Smooth muscle cell (in vitro differentiated cells): ENCODE data around the gene PSMG2. TPM values are rescaled to one million over a fixed set of nuclear protein-coding genes. Genes with fewer than 3 reads are reported as not detected.
A peak's percentile ranks its signal among the peaks of the same experiment; 100 is the strongest.

Source experiments
- DNase-seq: peaks from one replicate; lab custom pipeline; 2025; ENCODE audit not compliant: unreplicated experiment; lab: John Stamatoyannopoulos, UW
- H2AFZ ChIP-seq: fragments of 200-600 bp; sonication (generic); 2 replicates; pipeline ENCODE4 v1.6.0; 2016; ENCODE audit warnings: antibody characterized with exemption, low read depth, mild to moderate bottlenecking
- H3F3A ChIP-seq: fragments of 200-600 bp; sonication (generic); 2 replicates; pipeline ENCODE4 v1.6.0; 2017; ENCODE audit warnings: antibody characterized with exemption, low read depth
- H3K27ac ChIP-seq: fragments of 200-600 bp; sonication (generic); 2 replicates; pipeline ENCODE4 v1.5.1; 2016; ENCODE audit warnings: low read depth, mild to moderate bottlenecking
- H3K27me3 ChIP-seq: fragments of 200-600 bp; sonication (generic); 2 replicates; pipeline ENCODE4 v1.6.1; 2016; ENCODE audit warnings: low read depth, mild to moderate bottlenecking
- H3K36me3 ChIP-seq: fragments of 200-600 bp; sonication (generic); 2 replicates; pipeline ENCODE4 v1.5.1; 2016; ENCODE audit warnings: low read depth
- H3K4me1 ChIP-seq: fragments of 200-600 bp; sonication (generic); 2 replicates; pipeline ENCODE4 v1.5.1; 2016; ENCODE audit warnings: low read depth
- H3K4me2 ChIP-seq: fragments of 200-600 bp; sonication (generic); 2 replicates; pipeline ENCODE4 v1.6.0; 2016; ENCODE audit warnings: mild to moderate bottlenecking
- H3K4me3 ChIP-seq: fragments of 200-600 bp; sonication (generic); 2 replicates; pipeline ENCODE4 v1.5.1; 2016; ENCODE audit warnings: mild to moderate bottlenecking
- H3K79me2 ChIP-seq: fragments of 200-600 bp; sonication (generic); 2 replicates; pipeline ENCODE4 v1.6.0; 2016; ENCODE audit warnings: low read depth, mild to moderate bottlenecking
- H3K9ac ChIP-seq: fragments of 200-600 bp; sonication (generic); 2 replicates; pipeline ENCODE4 v1.6.0; 2016; ENCODE audit warnings: low read depth
- H3K9me3 ChIP-seq: fragments of 200-600 bp; sonication (generic); replicated peaks from 2 replicates; pipeline ENCODE4 v1.5.1; 2016; ENCODE audit warnings: low read depth
- H4K20me1 ChIP-seq: fragments of 200-600 bp; sonication (generic); 2 replicates; pipeline ENCODE4 v1.6.0; 2016; ENCODE audit warnings: low read depth
- WGBS: methylation state at CpG from one replicate; pipeline ENCODE4 v1.1.7; 2016; ENCODE audit warnings: low lambda C conversion rate; 5-methylcytosine and 5-hydroxymethylcytosine counted together
- polyA plus RNA-seq: library from polyadenylated mRNA; unstranded; fragments of >200 nt; fragmentation: Nextera tagmentation; extraction: Ambion mirVana; gene quantifications from 2 replicates; pipeline ENCODE4 v1.2.1, GENCODE V29; 2016
- total RNA-seq: library from RNA; depleted of rRNA; stranded (reverse); fragments of >200 nt; gene quantifications from 2 replicates; pipeline ENCODE4 v1.2.3, GENCODE V29; 2014
- TF ChIP-seq, protein P1 (sequence below): fragments of 200-600 bp; sonication (generic); IDR thresholded peaks from 2 replicates; pipeline ENCODE4 v1.5.1; 2017; ENCODE audit warnings: borderline replicate concordance, mild to moderate bottlenecking, antibody characterized with exemption; ENCODE audit not compliant: insufficient read depth, poor library complexity, severe bottlenecking

Gene PSMG2
- total and polyA plus RNA-seq, 2 experiments from 2014 or later: 71.3 to 80.1 TPM

DNA sequence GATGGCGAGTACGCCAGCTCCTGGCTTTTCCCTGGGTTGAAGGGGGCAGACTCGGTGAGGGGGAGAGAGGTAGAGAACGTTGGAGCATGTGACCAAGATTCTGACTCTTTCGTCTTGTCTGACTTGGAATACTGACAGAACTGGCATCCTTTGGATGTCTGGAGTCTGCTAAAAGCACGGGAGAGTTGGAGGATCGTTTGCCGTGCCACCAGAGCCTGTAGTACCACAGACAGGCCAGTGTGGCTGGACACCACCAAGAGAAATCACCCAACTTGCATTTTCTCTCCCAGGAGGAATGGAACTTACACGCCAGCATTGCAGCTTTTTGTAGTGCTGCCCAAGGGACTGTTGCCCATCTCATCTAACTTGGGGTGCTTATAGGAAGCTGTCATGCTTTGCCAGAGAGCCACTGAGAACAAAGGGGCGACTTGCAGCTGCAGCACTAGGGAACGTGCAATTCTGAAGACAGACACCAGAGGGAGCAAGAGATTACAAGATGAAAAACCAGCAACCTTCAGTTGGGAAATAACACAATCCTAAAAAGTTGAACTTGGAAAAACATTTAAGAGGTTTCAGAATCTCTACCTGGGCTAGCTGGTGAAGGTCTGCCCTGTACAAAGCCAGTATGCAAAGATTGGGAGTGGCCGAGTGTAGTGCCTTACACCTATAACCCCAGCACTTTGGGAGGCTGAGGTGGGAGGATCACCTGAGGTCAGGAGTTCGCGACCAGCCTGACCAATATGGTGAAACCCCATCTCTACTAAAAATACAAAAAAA is 24.1 kb downstream of the PSMG2 start:
- TF ChIP-seq, protein P1, sequence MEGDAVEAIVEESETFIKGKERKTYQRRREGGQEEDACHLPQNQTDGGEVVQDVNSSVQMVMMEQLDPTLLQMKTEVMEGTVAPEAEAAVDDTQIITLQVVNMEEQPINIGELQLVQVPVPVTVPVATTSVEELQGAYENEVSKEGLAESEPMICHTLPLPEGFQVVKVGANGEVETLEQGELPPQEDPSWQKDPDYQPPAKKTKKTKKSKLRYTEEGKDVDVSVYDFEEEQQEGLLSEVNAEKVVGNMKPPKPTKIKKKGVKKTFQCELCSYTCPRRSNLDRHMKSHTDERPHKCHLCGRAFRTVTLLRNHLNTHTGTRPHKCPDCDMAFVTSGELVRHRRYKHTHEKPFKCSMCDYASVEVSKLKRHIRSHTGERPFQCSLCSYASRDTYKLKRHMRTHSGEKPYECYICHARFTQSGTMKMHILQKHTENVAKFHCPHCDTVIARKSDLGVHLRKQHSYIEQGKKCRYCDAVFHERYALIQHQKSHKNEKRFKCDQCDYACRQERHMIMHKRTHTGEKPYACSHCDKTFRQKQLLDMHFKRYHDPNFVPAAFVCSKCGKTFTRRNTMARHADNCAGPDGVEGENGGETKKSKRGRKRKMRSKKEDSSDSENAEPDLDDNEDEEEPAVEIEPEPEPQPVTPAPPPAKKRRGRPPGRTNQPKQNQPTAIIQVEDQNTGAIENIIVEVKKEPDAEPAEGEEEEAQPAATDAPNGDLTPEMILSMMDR: peak; percentile 92
- H3K4me3 ChIP-seq: no peak overlapping the region
- H3F3A ChIP-seq: peaks cover 21% of the 10 kb centered on the region
- H3K36me3 ChIP-seq: no peaks in the 10 kb centered on the region
- no peak overlapping the region for H3K4me2 ChIP-seq
- H3K79me2 ChIP-seq: no peaks in the 10 kb centered on the region
- DNase-seq: peak; percentile 20
- WGBS: 72% methylated on average over 14 of the region's 14 CpGs
- H3K27ac ChIP-seq: no peak overlapping the region
- no peaks in the 10 kb centered on the region for H3K4me1 ChIP-seq
- H3K9me3 ChIP-seq: no peaks in the 10 kb centered on the region
- H3K9ac ChIP-seq: no peak overlapping the region
- no peaks in the 10 kb centered on the region for H3K27me3 ChIP-seq
- no peak overlapping the region for H2AFZ ChIP-seq
- no peaks in the 10 kb centered on the region for H4K20me1 ChIP-seq

DNA sequence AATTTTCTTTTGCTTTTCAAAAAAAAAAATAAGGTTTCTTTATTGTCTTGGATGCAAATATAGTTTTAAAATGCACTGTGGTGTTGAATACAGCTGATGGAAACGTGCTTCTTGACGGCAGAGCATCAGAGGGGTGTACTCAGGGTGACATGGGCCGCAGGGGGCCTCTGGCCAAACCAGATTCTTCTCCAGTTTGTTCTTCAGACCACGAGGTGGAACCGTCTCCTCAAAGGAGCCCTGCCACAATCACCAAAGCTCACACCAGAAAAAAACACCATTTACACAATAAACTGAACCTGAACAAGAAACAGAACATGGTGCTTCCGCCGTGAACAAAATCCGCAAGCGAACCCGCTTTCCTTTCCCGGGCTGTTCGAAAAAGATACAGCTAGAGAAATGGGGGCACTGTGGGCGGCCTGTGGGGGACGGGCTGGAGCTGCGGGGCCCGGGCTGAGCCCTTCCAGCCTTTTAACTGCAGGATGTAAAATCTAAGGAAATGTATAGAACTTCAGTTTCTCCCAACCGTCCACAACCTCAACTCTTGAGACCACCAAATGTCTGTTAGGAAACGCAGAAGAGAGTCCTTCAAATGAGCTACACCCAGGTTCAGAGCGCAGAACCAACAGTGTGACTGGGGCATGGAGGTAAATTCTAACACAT is 34.5 kb downstream of the PSMG2 start:
- 92% methylated on average over 19 of the region's 19 CpGs for WGBS
- TF ChIP-seq, protein P1: no peak
- no peak overlapping the region for H3K27ac ChIP-seq
- no peak overlapping the region for H2AFZ ChIP-seq
- no peaks in the 10 kb centered on the region for H4K20me1 ChIP-seq
- no peaks in the 10 kb centered on the region for H3K4me1 ChIP-seq
- H3K4me2 ChIP-seq: no peak overlapping the region
- H3K4me3 ChIP-seq: no peak overlapping the region
- no peaks in the 10 kb centered on the region for H3K9me3 ChIP-seq
- no peaks in the 10 kb centered on the region for H3F3A ChIP-seq
- no peaks in the 10 kb centered on the region for H3K27me3 ChIP-seq
- no peaks in the 10 kb centered on the region for H3K36me3 ChIP-seq
- H3K9ac ChIP-seq: no peak overlapping the region
- no peak for DNase-seq
- no peaks in the 10 kb centered on the region for H3K79me2 ChIP-seq

DNA sequence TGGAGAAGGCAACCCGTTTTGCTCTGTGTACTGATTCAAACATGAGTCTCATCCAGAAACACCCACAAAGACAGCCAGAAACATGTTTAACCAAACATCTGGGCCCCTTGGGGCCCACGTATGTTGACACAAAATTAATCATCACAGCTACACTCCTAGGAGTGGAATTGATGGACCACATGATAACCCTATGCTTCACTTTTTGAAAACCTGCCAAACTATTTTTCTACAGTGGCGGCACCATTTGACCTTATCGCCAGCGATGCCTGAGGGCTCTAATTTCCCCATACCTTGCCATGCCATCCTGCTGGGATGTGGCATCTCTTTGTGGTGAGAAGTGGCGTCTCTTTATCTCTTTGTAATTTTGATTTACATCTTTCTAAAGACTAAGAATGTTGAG is 38.5 kb downstream of the PSMG2 start:
- Histone ChIP-seq H3K4me3 (no peak overlapping the region), H4K20me1 (no peaks in the 10 kb centered on the region), H3F3A (no peaks in the 10 kb centered on the region), H3K79me2 (no peaks in the 10 kb centered on the region), H3K9ac (no peak overlapping the region), H3K27ac (no peak overlapping the region), H3K36me3 (no peaks in the 10 kb centered on the region), H3K27me3 (no peaks in the 10 kb centered on the region), H3K4me1 (no peaks in the 10 kb centered on the region), H2AFZ (no peak overlapping the region), H3K9me3 (no peaks in the 10 kb centered on the region), H3K4me2 (no peak overlapping the region)
- TF ChIP-seq, protein P1: no peak
- no peak for DNase-seq
- WGBS: 72% methylated on average over 6 of the region's 6 CpGs
